Left forelimb (tissue), 1 donor: ENCODE data around the gene ATAT1.
A peak's percentile ranks its signal among the peaks of the same experiment; 100 is the strongest.
"Not testable (repeated sequence)": the region's sequence is repeated elsewhere in the genome, so short reads cannot be mapped to it uniquely, and the experiment has no call there.

Source experiments
- DNase-seq: peaks from one replicate; pipeline ENCODE4 v3.0.0-alpha.2; 2018; ENCODE audit warnings: low spot score

The ATAT1 gene

GRCh38 chr6:30651143-30651542, 24.5 kb downstream of the ATAT1 start:
- no peak for DNase-seq

GRCh38 chr6:30654798-30655742, 28.4 kb downstream of the ATAT1 start:
- no peak for DNase-seq

GRCh38 chr6:30655743-30656094, 29.0 kb downstream of the ATAT1 start:
- no peak for DNase-seq

GRCh38 chr6:30656513-30656912, 29.8 kb downstream of the ATAT1 start:
- DNase-seq = no peak

GRCh38 chr6:30657454-30657853, 30.8 kb downstream of the ATAT1 start:
- no peak for DNase-seq

- not testable (repeated sequence) for DNase-seq
Measured at GRCh38 chr6:30657922-30658321, 31.2 kb downstream of the ATAT1 start.

GRCh38 chr6:30664994-30665767, 38.5 kb downstream of the ATAT1 start:
- no peak for DNase-seq

GRCh38 chr6:30666300-30666699, 39.6 kb downstream of the ATAT1 start:
- not testable (repeated sequence) for DNase-seq

- no peak for DNase-seq
Measured at GRCh38 chr6:30670760-30671527, 44.3 kb downstream of the ATAT1 start.

- peak; percentile 95 for DNase-seq
Measured at GRCh38 chr6:30672445-30673253, 46.0 kb downstream of the ATAT1 start, which contains the start of gene DHX16. Gene DHX16 (minus strand): TSS chr6:30673006. CDS start chr6:30672841, 165 bp downstream.

GRCh38 chr6:30676660-30677285, 50.1 kb downstream of the ATAT1 start:
- DNase-seq = no peak

- peak; percentile 90 for DNase-seq
Measured at GRCh38 chr6:30678964-30679726, 52.5 kb downstream of the ATAT1 start.

GRCh38 chr6:30679765-30680535, 53.3 kb downstream of the ATAT1 start:
- DNase-seq = no peak

- no peak for DNase-seq
Measured at GRCh38 chr6:30681766-30682142, 55.1 kb downstream of the ATAT1 start.

GRCh38 chr6:30682143-30683117, 55.8 kb downstream of the ATAT1 start:
- no peak for DNase-seq

- DNase-seq = no peak
Measured at GRCh38 chr6:30683183-30683979, 56.7 kb downstream of the ATAT1 start.

- no peak for DNase-seq
Measured at GRCh38 chr6:30683980-30684338, 57.3 kb downstream of the ATAT1 start.
